Cerebellar cortex (tissue), 1 donor: ENCODE results near the gene LCNL1.
A peak's percentile ranks its signal among the peaks of the same experiment; 100 is the strongest.

Experiments
- DNase-seq: peaks from one replicate; pipeline ENCODE4 v3.0.0-alpha.2; 2015; ENCODE audit warnings: low spot score

The LCNL1 gene

GRCh38 chr9:137012694-137013570 is 30.1 kb downstream of the LCNL1 start:
- no peak for DNase-seq

DNA sequence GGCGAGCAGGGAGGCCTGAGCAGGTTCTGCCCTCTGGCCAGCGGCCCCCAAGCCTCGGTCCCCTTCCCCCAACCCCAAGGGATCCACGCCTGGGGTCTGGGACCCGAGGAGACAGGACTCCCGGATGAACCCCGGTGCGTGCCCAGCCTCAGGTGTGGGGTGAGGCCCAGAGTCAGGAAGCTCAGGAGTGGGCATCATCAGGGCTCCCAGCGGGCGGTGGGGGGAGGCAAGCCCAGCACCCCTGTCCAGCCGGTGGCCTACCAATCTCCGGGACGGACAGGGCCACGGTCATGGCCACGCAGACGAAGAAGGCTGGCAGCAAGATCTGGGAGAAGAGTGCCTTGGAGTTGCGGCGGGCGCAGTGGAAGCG is 30.8 kb downstream of the LCNL1 start:
- DNase-seq, result no peak

GRCh38 chr9:137014166-137014565 is 31.4 kb downstream of the LCNL1 start:
- DNase-seq, result no peak

GRCh38 chr9:137014776-137015539 is 32.2 kb downstream of the LCNL1 start:
- DNase-seq, result no peak

DNA sequence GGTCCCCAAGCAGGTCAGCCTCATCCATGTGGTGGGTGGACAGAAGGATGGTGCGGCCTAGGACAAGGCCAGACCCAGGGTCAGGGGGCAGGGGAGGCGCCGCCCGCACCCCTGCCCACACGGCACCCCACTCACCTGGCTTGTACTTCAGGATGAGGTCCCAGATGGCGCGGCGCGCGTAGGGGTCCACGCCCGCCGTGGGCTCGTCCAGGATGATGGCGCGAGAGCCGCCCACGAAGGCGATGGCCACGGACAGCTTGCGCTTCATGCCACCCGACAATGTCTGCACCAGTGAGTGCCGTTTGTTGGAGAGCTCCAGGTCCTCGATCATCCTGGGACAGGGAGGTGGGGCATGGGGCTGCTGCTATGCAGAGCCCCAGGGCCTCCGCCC is 32.7 kb downstream of the LCNL1 start:
- no peak for DNase-seq

- DNase-seq, result no peak
Observed at GRCh38 chr9:137015976-137016375, 33.2 kb downstream of the LCNL1 start.

DNA sequence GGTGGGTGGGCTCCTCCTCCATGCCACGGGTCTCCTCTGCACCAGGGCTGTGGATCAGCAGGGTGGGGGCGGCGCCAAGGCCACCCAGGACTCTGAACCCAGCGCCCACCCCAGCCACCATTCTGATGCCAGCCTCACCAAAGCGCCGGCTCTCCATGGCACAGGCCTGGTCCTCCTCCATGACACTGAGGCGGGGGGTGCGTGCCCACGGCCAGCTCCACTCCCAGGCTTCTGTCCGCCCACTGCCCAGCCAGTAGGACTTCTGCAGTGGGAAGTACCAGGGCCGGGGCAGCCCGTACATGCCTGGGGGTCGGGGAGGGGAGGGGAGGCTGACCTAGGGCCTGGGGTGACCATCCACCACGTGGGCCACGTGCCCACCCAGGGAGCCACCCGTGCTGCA is 33.6 kb downstream of the LCNL1 start:
- DNase-seq, result no peak

DNA sequence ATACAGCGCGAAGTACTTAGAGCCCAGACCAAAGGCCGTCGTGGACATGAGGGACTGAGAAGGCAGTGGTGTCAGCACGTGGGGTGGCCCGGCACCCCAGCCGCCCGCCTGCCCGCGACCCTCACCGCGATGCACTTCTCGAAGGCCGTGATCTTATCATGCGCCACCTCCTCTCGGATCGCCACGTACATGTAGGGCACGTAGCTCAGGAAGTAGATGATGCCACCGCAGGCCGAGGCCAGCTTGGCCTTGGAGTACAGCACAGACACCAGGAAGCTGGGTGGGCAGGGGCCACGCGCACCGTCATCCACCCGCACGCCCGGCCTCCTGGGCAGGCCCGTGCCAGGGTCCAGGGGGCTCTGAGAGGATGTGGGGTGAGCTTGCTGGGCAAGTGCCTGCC is 34.3 kb downstream of the LCNL1 start:
- no peak for DNase-seq

- no peak for DNase-seq
Observed at GRCh38 chr9:137017791-137018497, 35.2 kb downstream of the LCNL1 start.

DNA sequence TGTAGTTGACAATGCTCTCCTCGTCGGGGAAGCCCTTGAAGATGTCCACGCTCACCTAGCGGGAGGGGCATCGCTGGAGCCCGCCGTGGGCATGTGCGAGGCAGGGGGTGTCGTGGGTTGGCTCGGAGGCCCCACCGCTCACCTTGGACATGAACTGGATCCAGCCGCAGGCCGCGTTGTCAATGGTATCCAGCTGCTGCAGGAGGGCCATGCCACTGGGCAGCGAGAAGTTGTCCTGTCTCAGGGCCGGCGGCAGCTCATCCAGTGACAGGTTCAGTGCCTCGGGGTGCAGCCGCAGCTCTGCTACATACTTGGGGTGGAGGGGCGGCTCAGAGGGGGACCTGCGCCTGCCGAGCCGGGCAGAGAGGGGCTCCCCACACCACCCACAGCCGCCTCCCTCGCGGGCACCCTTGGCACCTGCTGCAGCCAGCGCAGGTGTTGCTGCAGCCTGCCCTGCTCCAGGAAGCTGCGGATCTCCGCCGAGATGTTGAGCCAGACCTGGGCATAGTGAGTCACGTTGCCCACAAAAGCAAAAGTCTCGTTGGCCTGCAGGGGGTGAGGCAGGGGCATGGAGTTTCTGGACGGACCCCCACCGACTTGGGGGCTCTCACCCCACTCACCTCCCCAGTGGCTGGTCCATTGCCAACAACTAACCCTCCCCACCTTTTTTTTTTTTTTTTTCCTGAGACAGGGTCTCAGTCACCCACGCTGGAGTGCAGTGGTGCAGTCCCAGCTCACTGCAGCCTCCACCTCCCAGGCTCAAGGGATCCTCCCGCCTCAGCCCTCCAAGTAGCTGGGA is 36.2 kb downstream of the LCNL1 start:
- DNase-seq, result no peak

GRCh38 chr9:137019891-137020683 is 37.3 kb downstream of the LCNL1 start:
- no peak for DNase-seq

DNA sequence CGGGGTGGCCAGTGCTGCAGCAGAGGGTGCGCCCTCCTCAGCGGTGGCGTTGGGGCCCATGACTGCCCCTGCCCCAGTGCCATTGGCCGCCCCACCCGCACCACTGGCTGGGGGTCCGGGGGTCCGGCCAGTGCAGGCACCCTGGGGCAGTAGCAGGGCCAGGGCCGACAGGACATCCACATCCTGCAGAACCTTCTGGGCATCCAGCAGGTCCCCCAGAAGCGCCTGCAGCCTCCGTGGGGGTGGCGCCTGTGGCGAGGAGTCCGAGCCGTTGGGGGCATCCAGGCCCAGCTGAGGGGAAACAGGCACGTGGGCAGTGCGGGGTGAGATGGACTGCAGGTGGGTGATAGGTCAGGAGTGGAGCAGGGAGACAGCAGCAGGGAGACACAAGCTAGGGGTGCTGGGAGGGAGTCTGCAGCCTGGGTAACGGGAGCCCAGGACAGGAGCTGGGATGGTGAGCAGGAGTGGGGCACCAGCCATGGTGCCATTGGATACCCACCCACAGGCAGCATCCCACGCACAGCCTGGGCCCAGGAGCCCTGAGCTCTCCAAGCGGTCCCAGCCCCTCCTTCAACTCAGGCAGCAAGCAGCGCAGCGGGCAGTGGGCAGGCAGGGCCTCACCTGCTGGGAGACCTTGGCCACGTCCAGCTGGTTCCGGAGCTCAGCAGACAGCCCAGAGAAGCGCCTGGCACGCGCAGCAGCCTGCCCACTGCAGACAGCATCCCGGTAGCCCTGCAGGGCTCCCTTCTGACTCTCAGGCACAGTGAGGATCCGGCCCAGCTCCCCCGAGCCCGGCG is 38.2 kb downstream of the LCNL1 start:
- DNase-seq, result no peak

GRCh38 chr9:137021568-137021978 is 38.8 kb downstream of the LCNL1 start:
- DNase-seq, result no peak

GRCh38 chr9:137021979-137022661 is 39.3 kb downstream of the LCNL1 start:
- DNase-seq, result peak; percentile 72

GRCh38 chr9:137022662-137023008 is 39.8 kb downstream of the LCNL1 start:
- no peak for DNase-seq

GRCh38 chr9:137023157-137023556 is 40.4 kb downstream of the LCNL1 start:
- no peak for DNase-seq

DNA sequence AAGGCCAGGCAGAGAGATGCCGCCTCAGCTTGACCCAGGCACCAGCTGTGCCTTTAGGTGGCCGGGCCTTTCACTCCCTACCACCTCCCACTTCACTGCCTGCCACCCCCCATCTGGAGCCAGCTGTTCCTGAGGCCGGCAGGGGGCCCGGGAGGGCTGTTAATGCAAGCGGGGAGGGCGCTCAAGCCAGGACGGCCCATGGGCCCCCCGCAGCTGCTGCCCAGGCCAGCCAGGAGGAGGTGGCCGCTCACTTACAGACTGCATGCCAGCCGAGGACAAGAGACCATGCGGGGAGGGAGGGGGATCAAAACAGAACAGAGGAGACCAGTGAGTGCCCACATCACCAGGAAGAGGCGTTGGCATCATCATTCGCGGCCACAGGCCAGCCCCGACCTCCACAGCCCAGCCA is 40.8 kb downstream of the LCNL1 start:
- DNase-seq, result no peak

DNA sequence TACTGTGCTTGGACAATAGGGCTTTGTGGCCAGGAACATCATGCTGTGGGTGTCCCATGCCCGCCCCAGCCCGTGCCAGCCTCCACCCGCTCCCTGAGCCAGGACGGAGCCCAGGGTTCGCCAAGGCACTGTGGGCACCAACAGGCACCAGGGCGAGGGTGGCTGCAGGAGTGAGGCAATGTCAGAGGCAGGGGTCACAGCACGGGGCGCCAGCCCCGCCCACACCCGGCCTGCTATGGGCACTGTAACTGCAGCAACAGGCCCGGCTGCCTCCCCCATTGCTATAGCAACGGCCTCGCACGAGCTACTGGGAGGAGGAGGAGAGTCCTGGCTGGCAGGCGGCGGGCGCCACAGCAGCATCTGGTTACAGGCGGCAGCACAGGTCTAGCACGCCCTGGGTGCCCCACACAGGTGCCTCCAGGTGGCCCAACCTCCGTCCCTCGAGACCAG is 42.7 kb downstream of the LCNL1 start:
- peak; percentile 63 for DNase-seq

DNA sequence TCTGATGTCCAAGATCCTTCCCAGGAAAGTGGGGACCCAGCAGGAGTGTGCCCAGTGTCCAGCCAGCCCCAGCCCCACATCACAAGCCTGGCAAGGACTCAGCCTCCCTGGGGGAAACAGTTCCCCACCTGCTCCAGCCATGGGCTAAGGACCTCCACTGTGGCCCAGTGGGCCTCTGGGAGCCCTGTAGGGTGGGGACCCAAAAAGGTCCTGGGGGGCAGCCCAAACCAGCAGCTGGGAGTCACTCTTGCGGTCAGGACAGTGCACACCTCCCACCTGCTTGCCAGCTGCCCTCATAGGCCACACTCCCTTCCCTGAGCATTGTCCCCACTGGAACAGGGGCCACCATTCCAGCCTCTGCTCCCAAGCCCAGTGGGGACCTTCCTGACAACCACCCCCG is 43.6 kb downstream of the LCNL1 start:
- DNase-seq, result no peak

GRCh38 chr9:137026828-137027227 is 44.0 kb downstream of the LCNL1 start:
- no peak for DNase-seq
